ENCODE results near the gene STXBP1. TPM values are rescaled to one million over a fixed set of nuclear protein-coding genes. Genes with fewer than 3 reads are reported as not detected.

Gene STXBP1
- total and polyA plus RNA-seq, 9 of the 15 experiments (the other 6 are each of a cell fraction or from before 2014, with no cell fraction given) = 4.6 to 35.1 (median 9.7) TPM

DNA sequence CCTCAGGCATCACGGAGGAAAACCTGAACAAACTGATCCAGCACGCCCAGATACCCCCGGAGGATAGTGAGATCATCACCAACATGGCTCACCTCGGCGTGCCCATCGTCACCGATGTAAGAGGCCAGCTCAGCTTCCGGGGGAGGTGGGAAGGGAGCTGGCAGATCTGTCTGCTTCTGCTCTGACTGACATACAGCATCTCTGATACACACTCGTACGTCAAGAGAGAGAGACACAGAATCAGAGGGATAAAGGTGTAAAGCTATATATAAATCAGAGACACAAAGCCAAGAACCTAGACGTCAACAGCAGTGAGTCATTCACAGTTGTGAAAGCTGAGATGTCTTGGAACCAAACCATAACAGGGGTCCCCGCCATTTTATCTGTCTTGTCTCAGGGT is 64.6 kb downstream of the STXBP1 start:
- Histone ChIP-seq H3K9me1 (ENCODE audit: control insufficient read depth, insufficient read depth, low read length) (no peaks in the 10 kb centered on the region), H3K36me3 (ENCODE audit: control insufficient read depth, insufficient read depth, low read length) (peaks cover 35% of the 10 kb centered on the region; the same call in 2 of the 3 replicates), H3K27me3 (ENCODE audit: control insufficient read depth in 2 of 2, insufficient read depth in 2 of 2, low read length in 2 of 2) (no peaks in the 10 kb centered on the region), H4K20me1 (replicated peaks; ENCODE audit: control insufficient read depth, insufficient read depth, low read length) (no peaks in the 10 kb centered on the region), H3K9ac (ENCODE audit: insufficient read depth in 1 of 2, low read depth in 2 of 2, low read length in 2 of 2) (no peak overlapping the region), H3K4me2 (ENCODE audit: insufficient read depth, low read length) (no peak overlapping the region), H3K27ac (ENCODE audit: extremely low read depth, low read depth, low read length) (no peak overlapping the region), H3K4me1 (replicated peaks in 1 of 2; ENCODE audit: control insufficient read depth in 2 of 2, insufficient read depth in 2 of 2, low read length in 2 of 2) (no peaks in the 10 kb centered on the region; a peak in 1 of 5 replicates), H3K79me2 (ENCODE audit: control insufficient read depth, insufficient read depth, low read length) (no peaks in the 10 kb centered on the region), H2AFZ (ENCODE audit: low read depth, low read length) (no peak overlapping the region), H3K4me3 (no peak overlapping the region), H3K9me3 (replicated peaks; ENCODE audit: control insufficient read depth, insufficient read depth, low read depth, low read length) (no peaks in the 10 kb centered on the region)
- 68% methylated on average over 12 of the region's 12 CpGs for whole genome bisulfite sequencing (ENCODE audit: insufficient coverage, low coverage, missing lambda C conversion rate)
- intact Hi-C loops (cut with micrococcal nuclease) (no loop called here), in situ Hi-C loops (cut with MboI) (no loop called here)
- ChIA-PET CTCF (ENCODE audit: low intra/inter-chr PET ratio) (no interaction called here), POLR2A (interaction anchor here (0.6 to 1.2 kb wide), 2 partner anchors 9 to 68 kb away, joined by 3 read pairs; no protein-coding TSS in a partner anchor)
- FAIRE-seq (no peak), DNase-seq (ENCODE audit: extremely low read depth in 1 of 4, low spot score in 3 of 4) (no peak), ATAC-seq (no peak)
- no TSS peak for BruUV-seq (replicated peaks)
- no peak for TF ChIP-seq HES1 (IDR thresholded peaks at IDR 0.05; ENCODE audit: low read depth)
- no peak for TF ChIP-seq ZNF561 (CRISPR knock-in tag; conservative IDR thresholded peaks at IDR 0.05)
- TF ChIP-seq THRB (CRISPR knock-in tag; conservative IDR thresholded peaks at IDR 0.05) = no peak
- TF ChIP-seq ARID1B (IDR thresholded peaks at IDR 0.05) = no peak
- no peak for TF ChIP-seq GATAD2A (IDR thresholded peaks at IDR 0.05)
- TF ChIP-seq, protein P1, sequence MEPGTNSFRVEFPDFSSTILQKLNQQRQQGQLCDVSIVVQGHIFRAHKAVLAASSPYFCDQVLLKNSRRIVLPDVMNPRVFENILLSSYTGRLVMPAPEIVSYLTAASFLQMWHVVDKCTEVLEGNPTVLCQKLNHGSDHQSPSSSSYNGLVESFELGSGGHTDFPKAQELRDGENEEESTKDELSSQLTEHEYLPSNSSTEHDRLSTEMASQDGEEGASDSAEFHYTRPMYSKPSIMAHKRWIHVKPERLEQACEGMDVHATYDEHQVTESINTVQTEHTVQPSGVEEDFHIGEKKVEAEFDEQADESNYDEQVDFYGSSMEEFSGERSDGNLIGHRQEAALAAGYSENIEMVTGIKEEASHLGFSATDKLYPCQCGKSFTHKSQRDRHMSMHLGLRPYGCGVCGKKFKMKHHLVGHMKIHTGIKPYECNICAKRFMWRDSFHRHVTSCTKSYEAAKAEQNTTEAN (CRISPR knock-in tag; IDR thresholded peaks at IDR 0.05) = no peak
- TF ChIP-seq, protein P2, sequence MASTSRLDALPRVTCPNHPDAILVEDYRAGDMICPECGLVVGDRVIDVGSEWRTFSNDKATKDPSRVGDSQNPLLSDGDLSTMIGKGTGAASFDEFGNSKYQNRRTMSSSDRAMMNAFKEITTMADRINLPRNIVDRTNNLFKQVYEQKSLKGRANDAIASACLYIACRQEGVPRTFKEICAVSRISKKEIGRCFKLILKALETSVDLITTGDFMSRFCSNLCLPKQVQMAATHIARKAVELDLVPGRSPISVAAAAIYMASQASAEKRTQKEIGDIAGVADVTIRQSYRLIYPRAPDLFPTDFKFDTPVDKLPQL (IDR thresholded peaks at IDR 0.05; ENCODE audit: extremely low read depth, insufficient read length) = no peak
- no peak for TF ChIP-seq ZNF717 (CRISPR knock-in tag; IDR thresholded peaks at IDR 0.05)
- TF ChIP-seq, protein P3, sequence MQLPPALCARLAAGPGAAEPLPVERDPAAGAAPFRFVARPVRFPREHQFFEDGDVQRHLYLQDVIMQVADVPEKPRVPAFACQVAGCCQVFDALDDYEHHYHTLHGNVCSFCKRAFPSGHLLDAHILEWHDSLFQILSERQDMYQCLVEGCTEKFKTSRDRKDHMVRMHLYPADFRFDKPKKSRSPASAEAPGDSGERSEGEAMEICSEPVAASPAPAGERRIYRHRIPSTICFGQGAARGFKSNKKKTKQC (CRISPR knock-in tag; IDR thresholded peaks at IDR 0.05) = no peak
- TF ChIP-seq PTRF (tag; IDR thresholded peaks at IDR 0.05) = no peak
- no peak for TF ChIP-seq BRF1 (IDR thresholded peaks at IDR 0.05; ENCODE audit: borderline replicate concordance, extremely low read depth, insufficient read length)

Measured in K562 (cell line).